NOMO-1 (cell line): ENCODE results near the gene HLA-G.
A peak's percentile ranks its signal among the peaks of the same experiment; 100 is the strongest.
"Not testable (repeated sequence)": the region's sequence is repeated elsewhere in the genome, so short reads cannot be mapped to it uniquely, and the experiment has no call there.

ENCODE experiments used
- DNase-seq, 2 experiments: peaks; one replicate each; lab custom pipeline; 2025; ENCODE audit not compliant: unreplicated experiment in 2 of 2; lab: John Stamatoyannopoulos, UW

HLA-G gene

GRCh38 chr6:29827579-29828470 is at the start of gene HLA-G:
HLA-G (plus strand) TSS chr6:29827825; CDS start chr6:29827845, 20 bp downstream.
- no peak for DNase-seq

GRCh38 chr6:29780019-29780698 is 47.5 kb upstream of the HLA-G start:
- not testable (repeated sequence) for DNase-seq

GRCh38 chr6:29789176-29789575 is 38.4 kb upstream of the HLA-G start:
- no peak for DNase-seq

GRCh38 chr6:29790626-29791025 is 37.0 kb upstream of the HLA-G start:
- no peak for DNase-seq

- no peak for DNase-seq
Observed at GRCh38 chr6:29791162-29791561, 36.5 kb upstream of the HLA-G start.

GRCh38 chr6:29791786-29792122 is 35.9 kb upstream of the HLA-G start:
- DNase-seq, result no peak

GRCh38 chr6:29792123-29793035 is 35.2 kb upstream of the HLA-G start:
- peak in 1 of 2 experiments; percentile 10 for DNase-seq

GRCh38 chr6:29793036-29793356 is 34.6 kb upstream of the HLA-G start:
- DNase-seq, result no peak

GRCh38 chr6:29793796-29794195 is 33.8 kb upstream of the HLA-G start:
- DNase-seq, result no peak

- DNase-seq, result no peak
Observed at GRCh38 chr6:29796026-29796425, 31.6 kb upstream of the HLA-G start.

GRCh38 chr6:29797135-29797534 is 30.5 kb upstream of the HLA-G start:
- no peak for DNase-seq

GRCh38 chr6:29797966-29798365 is 29.7 kb upstream of the HLA-G start:
- DNase-seq, result no peak

GRCh38 chr6:29800254-29800653 is 27.4 kb upstream of the HLA-G start:
- DNase-seq, result no peak

GRCh38 chr6:29806387-29806786 is 21.2 kb upstream of the HLA-G start:
- no peak for DNase-seq

- no peak for DNase-seq
Observed at GRCh38 chr6:29809249-29809648, 18.4 kb upstream of the HLA-G start.

- no peak for DNase-seq
Observed at GRCh38 chr6:29810371-29810770, 17.3 kb upstream of the HLA-G start.

- DNase-seq, result no peak
Observed at GRCh38 chr6:29811377-29811776, 16.2 kb upstream of the HLA-G start.

- no peak for DNase-seq
Observed at GRCh38 chr6:29813066-29813465, 14.6 kb upstream of the HLA-G start.

GRCh38 chr6:29813809-29814208 is 13.8 kb upstream of the HLA-G start:
- DNase-seq, result peak; percentile 37 to 40

GRCh38 chr6:29814379-29815117 is 13.1 kb upstream of the HLA-G start:
- no peak for DNase-seq
